OCI-LY3 (cell line): ENCODE data around the gene ZNF710.

Experiments
- H2AFZ ChIP-seq: fragments of 200-600, 300-600 bp; shearing (Covaris generic); 2 replicates; pipeline ENCODE4 v1.6.0; 2014; ENCODE audit warnings: antibody characterized with exemption, low read depth, low read length
- H3K27ac ChIP-seq: fragments of 200-600, 300-600 bp; sonication (generic); 2 replicates; pipeline ENCODE4 v1.5.1; 2014; ENCODE audit warnings: mild to moderate bottlenecking, low read length, moderate library complexity, mixed read lengths
- H3K27me3 ChIP-seq: fragments of 200-600, 300-600 bp; sonication (generic); 2 replicates; pipeline ENCODE4 v1.6.1; 2014; ENCODE audit warnings: low read depth, low read length, mixed read lengths
- H3K36me3 ChIP-seq: fragments of 200-600, 300-600 bp; sonication (generic); replicated peaks from 2 replicates; pipeline ENCODE3; 2014; ENCODE audit warnings: low read depth, low read length, mixed read lengths
- H3K4me1 ChIP-seq: fragments of 300-600, 200-600 bp; sonication (generic); 2 replicates; pipeline ENCODE4 v1.6.1; 2014; ENCODE audit warnings: low read length, mixed read lengths
- H3K4me2 ChIP-seq: fragments of 200-600, 300-600 bp; sonication (generic); 2 replicates; pipeline ENCODE4 v1.6.1; 2014; ENCODE audit warnings: low read length, mixed read lengths
- H3K4me3 ChIP-seq: fragments of 300-600, 200-600 bp; sonication (generic); 2 replicates; pipeline ENCODE4 v1.5.1; 2014; ENCODE audit warnings: antibody characterized with exemption, mild to moderate bottlenecking, low read length, moderate library complexity
- H3K79me2 ChIP-seq: fragments of 300-600, 200-600 bp; shearing (Covaris generic); 2 replicates; pipeline ENCODE4 v1.6.1; 2014; ENCODE audit warnings: mild to moderate bottlenecking, low read length, mixed read lengths
- H3K9ac ChIP-seq: fragments of 300-600, 200-600 bp; shearing (Covaris generic); 2 replicates; pipeline ENCODE4 v1.6.0; 2014; ENCODE audit warnings: mild to moderate bottlenecking, low read length, moderate library complexity
- H3K9me3 ChIP-seq: fragments of 200-600, 300-600 bp; shearing (Covaris generic); 2 replicates; pipeline ENCODE4 v1.6.1; 2014; ENCODE audit warnings: low read length, mixed read lengths; ENCODE audit not compliant: insufficient read depth
- H4K20me1 ChIP-seq: fragments of 200-600, 300-600 bp; sonication (generic); 2 replicates; pipeline ENCODE4 v1.6.1; 2016; ENCODE audit warnings: low read length, mixed read lengths; ENCODE audit not compliant: insufficient read depth
- CTCF ChIP-seq: fragments of 200-600, 300-600 bp; sonication (generic); IDR thresholded peaks from 2 replicates; pipeline ENCODE4 v1.5.1; 2014; ENCODE audit warnings: antibody characterized with exemption, low read length, low read depth
- EZH2phosphoT487 ChIP-seq: fragments of 200-600 bp; shearing (Covaris generic); IDR thresholded peaks from 2 replicates; pipeline ENCODE4 v1.6.1; 2018; ENCODE audit warnings: antibody characterized with exemption, mixed run types, low read depth

Gene ZNF710

GRCh38 chr15:90082140-90082715 is 81.1 kb downstream of the ZNF710 start:
- Histone ChIP-seq H2AFZ (no peak overlapping the region), H3K9ac (no peak overlapping the region), H4K20me1 (0 out of 2 replicates have a peak, but pooled peaks cover 3% of the 10 kb centered on the region), H3K9me3 (no peaks in the 10 kb centered on the region), H3K4me1 (no peaks in the 10 kb centered on the region), H3K79me2 (peaks cover 4% of the 10 kb centered on the region; the same call in 1 of the 2 replicates), H3K36me3 (peaks cover 70% of the 10 kb centered on the region), H3K4me2 (no peak overlapping the region), H3K27me3 (no peaks in the 10 kb centered on the region), H3K27ac (no peak overlapping the region), H3K4me3 (no peak overlapping the region)
- TF ChIP-seq CTCF: no peak
- no peak for TF ChIP-seq EZH2phosphoT487

- Histone ChIP-seq H2AFZ (no peak overlapping the region), H3K9ac (no peak overlapping the region), H3K79me2 (peaks cover 4% of the 10 kb centered on the region; the same call in 1 of the 2 replicates), H3K4me3 (no peak overlapping the region), H3K9me3 (no peaks in the 10 kb centered on the region), H3K36me3 (peaks cover 74% of the 10 kb centered on the region), H3K4me2 (no peak overlapping the region), H4K20me1 (0 out of 2 replicates have a peak, but pooled peaks cover 6% of the 10 kb centered on the region), H3K27ac (peak overlapping the region; percentile 25; the same call in 1 of the 2 replicates), H3K4me1 (no peaks in the 10 kb centered on the region), H3K27me3 (no peaks in the 10 kb centered on the region)
- no peak for TF ChIP-seq CTCF
- TF ChIP-seq EZH2phosphoT487: no peak
These were observed 82.3 kb downstream of the ZNF710 start for GRCh38 chr15:90083419-90083818.

- peaks cover 5% of the 10 kb centered on the region; the same call in 1 of the 2 replicates for H3K79me2 ChIP-seq
- peaks cover 72% of the 10 kb centered on the region for H3K36me3 ChIP-seq
- H3K9ac ChIP-seq: no peak overlapping the region
- H3K9me3 ChIP-seq: no peaks in the 10 kb centered on the region
- H3K27me3 ChIP-seq: no peaks in the 10 kb centered on the region
- 0 out of 2 replicates have a peak, but pooled peaks cover 6% of the 10 kb centered on the region for H4K20me1 ChIP-seq
- no peak for TF ChIP-seq CTCF
- no peak for TF ChIP-seq EZH2phosphoT487
- no peak overlapping the region for H3K4me3 ChIP-seq
- no peak overlapping the region for H2AFZ ChIP-seq
- peak overlapping the region; percentile 25; the same call in 1 of the 2 replicates for H3K27ac ChIP-seq
- no peak overlapping the region for H3K4me2 ChIP-seq
- H3K4me1 ChIP-seq: no peaks in the 10 kb centered on the region
These were observed 83.0 kb downstream of the ZNF710 start for GRCh38 chr15:90083954-90084607.

- Histone ChIP-seq H3K36me3 (peaks cover 74% of the 10 kb centered on the region), H4K20me1 (peaks cover 10% of the 10 kb centered on the region), H3K4me3 (no peak overlapping the region), H3K27ac (no peak overlapping the region), H3K79me2 (peaks cover 13% of the 10 kb centered on the region), H3K9me3 (no peaks in the 10 kb centered on the region), H3K9ac (no peak overlapping the region), H3K4me2 (no peak overlapping the region), H2AFZ (no peak overlapping the region), H3K4me1 (no peaks in the 10 kb centered on the region), H3K27me3 (no peaks in the 10 kb centered on the region)
- no peak for TF ChIP-seq EZH2phosphoT487
- no peak for TF ChIP-seq CTCF
These were observed 83.8 kb downstream of the ZNF710 start for GRCh38 chr15:90084876-90085423.
